Sciatic nerve (tissue), 2 donors: ENCODE measurements around the gene ITGB1BP1. TPM values are rescaled to one million over a fixed set of nuclear protein-coding genes. Genes with fewer than 3 reads are reported as not detected.

ENCODE experiments used
- ATAC-seq: fragments of 200-7000 bp; cut with Tn5 transposase; one replicate; pipeline ENCODE4 v1.9.1; 2020; ENCODE audit warnings: mild to moderate bottlenecking, moderate library complexity
- DNase-seq: peaks from one replicate; pipeline ENCODE4 v3.0.0-alpha.2; 2020; ENCODE audit warnings: low spot score
- intact Hi-C: fragments of 100-400 bp; cut with DNase I; formaldehyde crosslinking; loops from one replicate; pipeline ENCODE4 v1.14.2; 2022
- total RNA-seq: library from RNA; stranded (reverse); fragmentation: NEBNext Ultra II Directional; extraction: Animal tissue kit (Norgen Biotek cat#: 25700); gene quantifications from one replicate; pipeline ENCODE4 v1.2.1, GENCODE V29; 2021
- donor health status: DM: no; HTN: no; CAD: no.
- donor health status: DM: no; HTN: no; CAD: no.

ITGB1BP1 gene, protein sequence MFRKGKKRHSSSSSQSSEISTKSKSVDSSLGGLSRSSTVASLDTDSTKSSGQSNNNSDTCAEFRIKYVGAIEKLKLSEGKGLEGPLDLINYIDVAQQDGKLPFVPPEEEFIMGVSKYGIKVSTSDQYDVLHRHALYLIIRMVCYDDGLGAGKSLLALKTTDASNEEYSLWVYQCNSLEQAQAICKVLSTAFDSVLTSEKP
- total RNA-seq = 163 TPM

- DNase-seq = peak; percentile 99
- ATAC-seq = peak; percentile 98
- intact Hi-C loops = loop anchor here (2.0 kb wide), 1 partner anchor 47 kb away; no protein-coding TSS in a partner anchor
Measured at GRCh38 chr2:9423100-9423921, at the start of gene ITGB1BP1, which contains the start of gene CPSF3. ITGB1BP1 (minus strand) TSS chr2:9423528; CDS start chr2:9418697, 4,831 bp downstream. CPSF3 (plus strand) TSS chr2:9423654; CDS start chr2:9423774, 120 bp downstream.

- intact Hi-C loops = no loop called here
- DNase-seq = no peak
- ATAC-seq = no peak
Measured at GRCh38 chr2:9472511-9472910, 49.2 kb upstream of the ITGB1BP1 start.

- DNase-seq (no peak), ATAC-seq (no peak)
- intact Hi-C loops = loop anchor here (2.0 kb wide), 1 partner anchor 48 kb away; the partner anchor contains the start of genes CPSF3 and ITGB1BP1
Measured at GRCh38 chr2:9471206-9471605, 47.9 kb upstream of the ITGB1BP1 start.

DNA sequence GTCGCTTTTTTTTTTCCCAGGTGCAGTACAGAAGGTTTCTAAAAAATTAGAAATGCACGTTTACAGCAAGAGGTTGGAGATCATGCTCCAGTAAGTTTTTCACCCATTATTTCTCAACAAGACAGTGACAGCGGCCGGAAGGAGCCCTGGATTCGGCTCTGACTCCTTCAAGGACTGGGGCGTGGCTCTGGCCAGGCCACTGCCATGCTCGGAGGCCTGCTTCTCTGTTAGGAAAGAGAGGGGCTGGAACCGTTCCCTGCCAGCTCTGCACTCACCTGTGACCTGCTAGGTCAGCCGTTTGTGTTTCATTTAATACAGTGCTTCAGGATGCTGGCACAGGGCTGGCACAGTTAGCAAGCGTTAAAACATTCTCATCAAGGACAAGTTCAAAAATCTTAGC is 44.4 kb upstream of the ITGB1BP1 start:
- intact Hi-C loops = no loop called here
- DNase-seq (no peak), ATAC-seq (no peak)

GRCh38 chr2:9466147-9466683 is 42.9 kb upstream of the ITGB1BP1 start:
- DNase-seq (no peak), ATAC-seq (no peak)
- intact Hi-C loops = no loop called here

DNA sequence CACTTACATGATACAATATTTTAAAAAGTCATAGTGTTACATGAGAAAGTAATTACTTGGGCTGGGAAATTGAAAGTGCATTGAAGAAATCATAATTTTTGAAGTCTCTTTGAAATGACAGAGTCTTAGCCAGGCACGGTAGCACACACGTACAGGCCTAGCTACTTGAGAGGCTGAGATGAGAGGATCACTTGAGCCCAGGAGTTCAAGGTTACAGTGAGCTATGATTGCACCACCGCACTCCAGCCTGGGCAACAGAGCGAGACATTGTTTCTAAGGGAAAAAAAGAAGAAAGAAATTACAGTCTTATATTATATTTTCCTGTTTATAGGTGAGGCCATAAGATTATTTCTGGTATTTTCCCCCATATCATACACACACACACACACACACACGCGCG is 41.8 kb upstream of the ITGB1BP1 start:
- ATAC-seq (no peak), DNase-seq (no peak)
- intact Hi-C loops = no loop called here

DNA sequence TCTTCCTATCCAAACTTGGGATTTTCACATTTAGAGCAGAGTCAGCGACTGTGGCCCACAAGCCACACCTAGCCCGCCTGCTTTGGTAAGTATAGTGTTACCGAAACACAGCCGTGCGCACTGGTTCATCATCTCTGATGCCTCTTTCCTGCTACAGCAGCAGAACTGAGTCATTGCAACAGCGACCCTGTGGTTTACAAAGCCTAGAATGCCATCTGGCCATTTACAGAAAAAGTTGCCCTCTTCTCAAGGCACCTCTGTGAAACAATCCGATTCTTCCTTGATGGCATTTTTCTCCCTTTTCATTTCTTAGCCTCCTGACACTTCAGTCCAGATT is 40.3 kb upstream of the ITGB1BP1 start:
- DNase-seq (no peak), ATAC-seq (no peak)
- intact Hi-C loops = no loop called here

- DNase-seq (no peak), ATAC-seq (no peak)
- intact Hi-C loops = no loop called here
Measured at GRCh38 chr2:9462886-9463697, 39.8 kb upstream of the ITGB1BP1 start.

- intact Hi-C loops = no loop called here
- DNase-seq = no peak
- ATAC-seq = no peak
Measured at GRCh38 chr2:9462313-9462712, 39.0 kb upstream of the ITGB1BP1 start.

GRCh38 chr2:9461079-9461478 is 37.8 kb upstream of the ITGB1BP1 start:
- ATAC-seq (no peak), DNase-seq (no peak)
- intact Hi-C loops = no loop called here

DNA sequence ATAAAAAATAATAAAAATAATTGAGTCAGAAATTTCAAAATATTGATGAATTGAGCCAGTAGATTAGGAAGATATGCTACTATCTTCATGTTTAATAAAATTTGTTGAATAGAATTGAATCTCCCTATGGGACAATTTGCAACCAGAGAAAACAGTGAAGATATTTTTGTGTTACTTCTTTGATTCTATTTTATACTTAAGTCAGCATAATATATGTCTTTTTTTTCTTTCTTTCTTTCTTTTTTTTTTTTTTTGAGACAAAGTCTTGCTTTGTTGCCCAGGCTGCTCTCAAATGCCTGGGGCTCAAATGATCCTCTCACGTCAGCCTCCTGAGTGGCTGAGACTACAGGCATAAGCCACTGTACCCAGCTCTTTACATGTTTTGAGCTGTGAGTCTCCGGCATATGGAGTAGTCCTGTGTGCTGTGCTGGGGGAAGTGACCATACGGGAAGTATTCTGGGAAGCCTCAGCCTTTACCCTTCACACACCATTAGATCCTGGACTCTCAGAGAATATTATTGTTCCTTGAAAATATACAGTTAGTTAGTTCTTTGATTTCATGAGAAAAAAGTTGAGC is 37.2 kb upstream of the ITGB1BP1 start:
- DNase-seq = no peak
- no peak for ATAC-seq
- intact Hi-C loops = no loop called here

DNA sequence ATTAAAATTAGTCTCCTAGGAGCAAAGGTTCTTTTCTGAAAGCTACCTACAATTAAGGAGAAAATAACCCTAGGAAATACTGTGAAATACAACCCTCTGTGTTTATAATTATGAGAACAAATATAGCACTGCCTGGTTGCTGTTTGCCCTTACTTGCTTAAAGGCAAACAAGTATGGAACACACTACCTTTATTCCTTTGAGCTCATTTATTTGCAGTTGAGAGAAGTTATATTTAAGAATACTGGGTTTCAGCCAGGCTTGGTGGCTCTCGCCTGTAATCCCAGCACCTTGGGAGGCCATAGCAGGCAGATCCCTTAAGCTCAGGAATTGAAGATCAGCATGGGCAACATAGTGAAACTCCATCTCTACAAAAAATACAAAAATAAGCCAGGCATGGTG is 27.9 kb upstream of the ITGB1BP1 start:
- intact Hi-C loops = no loop called here
- ATAC-seq = no peak
- DNase-seq = no peak

DNA sequence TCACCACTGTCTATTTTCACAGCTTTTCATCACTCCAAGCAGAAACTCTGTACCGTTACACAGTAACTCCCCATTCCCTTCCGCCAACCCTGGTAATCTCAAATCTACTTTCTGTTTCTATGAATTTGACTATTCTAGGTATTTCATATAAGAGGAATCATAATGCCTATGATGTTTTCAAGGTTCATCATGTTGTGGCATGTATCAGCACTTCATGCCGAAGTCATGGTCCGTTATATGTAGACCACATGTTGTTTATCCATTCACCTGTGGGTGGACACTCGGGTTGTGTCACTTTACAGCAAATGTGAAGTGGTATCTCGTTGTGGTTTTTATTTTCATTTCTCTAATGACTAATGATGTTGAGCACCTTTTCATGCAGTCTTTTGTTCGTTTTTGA is 21.8 kb upstream of the ITGB1BP1 start:
- DNase-seq (no peak), ATAC-seq (no peak)
- intact Hi-C loops = no loop called here

DNA sequence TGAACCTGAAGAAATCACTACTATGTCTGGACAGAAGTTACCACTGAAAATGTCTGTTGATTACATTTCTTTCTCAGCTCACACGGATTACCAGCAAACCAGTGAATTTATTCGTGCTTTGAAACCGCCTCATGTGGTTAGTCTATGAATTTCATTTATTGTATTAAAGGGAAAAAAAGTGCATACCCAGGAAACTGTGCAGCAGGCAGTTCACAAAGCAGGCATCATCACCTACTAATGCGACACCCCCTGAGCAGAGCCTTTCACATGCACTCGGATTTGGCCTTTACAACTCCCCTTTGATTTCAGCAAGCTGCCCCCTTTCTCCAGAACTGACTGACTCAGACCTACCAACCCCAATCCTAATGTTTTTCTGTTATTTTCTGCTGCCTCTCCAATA is 20.2 kb upstream of the ITGB1BP1 start:
- DNase-seq = no peak
- intact Hi-C loops = no loop called here
- ATAC-seq = no peak

GRCh38 chr2:9441556-9441955 is 18.2 kb upstream of the ITGB1BP1 start:
- ATAC-seq = no peak
- no peak for DNase-seq
- intact Hi-C loops = no loop called here

DNA sequence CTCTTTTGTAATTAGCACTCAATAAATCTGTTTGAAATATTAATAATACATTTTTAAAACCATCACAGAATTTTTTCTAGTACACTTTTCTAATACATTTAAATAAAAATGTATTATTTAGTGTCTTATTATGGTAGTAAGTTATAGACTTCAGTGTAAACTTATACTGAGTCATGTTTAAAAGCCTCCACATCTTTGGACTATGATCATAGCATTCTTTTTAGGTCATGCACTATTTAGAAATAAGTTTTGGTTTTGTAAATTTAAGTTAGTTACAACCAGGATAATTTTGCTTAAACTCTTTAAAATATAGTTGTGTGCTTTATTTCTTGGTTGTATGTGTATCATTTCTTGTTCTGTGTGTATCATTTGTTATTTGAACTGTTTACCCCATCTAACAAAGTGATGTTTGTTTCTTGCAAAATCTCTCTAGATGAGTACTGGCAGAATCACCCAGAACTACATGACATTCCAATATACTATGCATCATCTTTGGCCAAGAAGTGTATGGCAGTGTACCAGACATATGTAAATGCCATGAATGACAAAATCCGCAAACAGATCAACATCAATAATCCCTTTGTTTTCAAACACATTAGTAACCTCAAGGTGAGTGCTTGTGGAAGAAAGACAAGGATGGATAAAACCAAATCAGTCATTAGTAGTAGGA is 16.9 kb upstream of the ITGB1BP1 start:
- ATAC-seq (no peak), DNase-seq (no peak)
- intact Hi-C loops = no loop called here

- DNase-seq = no peak
- intact Hi-C loops = no loop called here
- no peak for ATAC-seq
Measured at GRCh38 chr2:9439536-9439935, 16.2 kb upstream of the ITGB1BP1 start.

DNA sequence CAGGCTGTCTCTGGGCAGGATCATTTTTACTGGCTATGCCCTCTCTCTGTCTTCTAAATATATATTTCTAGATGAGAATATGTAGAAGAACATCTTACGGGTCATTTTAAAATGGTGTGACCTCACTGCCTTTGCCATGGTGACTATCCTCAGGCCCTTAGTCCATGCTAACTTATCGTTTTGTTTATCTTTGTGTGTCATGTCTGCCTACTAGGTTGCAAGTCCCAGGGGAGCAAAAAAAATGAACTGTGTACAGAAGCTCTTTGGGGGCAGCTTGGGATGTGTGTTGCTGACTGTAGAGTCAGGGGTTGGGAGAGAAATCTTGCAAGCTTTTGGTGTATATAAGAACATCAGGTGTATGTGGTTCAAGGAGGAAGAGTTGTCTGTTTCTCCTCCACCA is 11.2 kb upstream of the ITGB1BP1 start:
- DNase-seq = no peak
- intact Hi-C loops = no loop called here

More for the DNA sequence above, 11.2 kb upstream of the ITGB1BP1 start:
- no peak for ATAC-seq
